ENCODE results near the gene INSIG2.

Gene INSIG2

GRCh38 chr2:118102433-118103082, 14.3 kb downstream of the INSIG2 start:
- DNase-seq: no peak

- no peak for DNase-seq
Observed at GRCh38 chr2:118103951-118104940, 16.0 kb downstream of the INSIG2 start.

GRCh38 chr2:118105497-118105896, 17.2 kb downstream of the INSIG2 start:
- DNase-seq: no peak

- no peak for DNase-seq
Observed at GRCh38 chr2:118106926-118107325, 18.7 kb downstream of the INSIG2 start.

- no peak for DNase-seq
Observed at GRCh38 chr2:118110310-118110709, 22.0 kb downstream of the INSIG2 start.

- no peak for DNase-seq
Observed at GRCh38 chr2:118110991-118111390, 22.7 kb downstream of the INSIG2 start.

- DNase-seq: no peak
Observed at GRCh38 chr2:118112771-118113334, 24.6 kb downstream of the INSIG2 start.

GRCh38 chr2:118114863-118115262, 26.6 kb downstream of the INSIG2 start:
- DNase-seq: no peak

- DNase-seq: no peak
Observed at GRCh38 chr2:118115761-118116160, 27.5 kb downstream of the INSIG2 start.

GRCh38 chr2:118118479-118118878, 30.2 kb downstream of the INSIG2 start:
- no peak for DNase-seq

GRCh38 chr2:118119158-118119727, 31.0 kb downstream of the INSIG2 start:
- no peak for DNase-seq

GRCh38 chr2:118119761-118120400, 31.6 kb downstream of the INSIG2 start:
- no peak for DNase-seq

- DNase-seq: no peak
Observed at GRCh38 chr2:118120401-118120780, 32.1 kb downstream of the INSIG2 start.

- no peak for DNase-seq
Observed at GRCh38 chr2:118121101-118121500, 32.8 kb downstream of the INSIG2 start.

GRCh38 chr2:118121986-118122524, 33.8 kb downstream of the INSIG2 start:
- DNase-seq: no peak

GRCh38 chr2:118122594-118123281, 34.5 kb downstream of the INSIG2 start:
- DNase-seq: no peak

GRCh38 chr2:118123561-118124232, 35.4 kb downstream of the INSIG2 start:
- DNase-seq: peak; percentile 5 to 19

GRCh38 chr2:118124288-118124891, 36.1 kb downstream of the INSIG2 start:
- no peak for DNase-seq

- DNase-seq: no peak
Observed at GRCh38 chr2:118127250-118127649, 39.0 kb downstream of the INSIG2 start.

- no peak for DNase-seq
Observed at GRCh38 chr2:118128826-118129225, 40.6 kb downstream of the INSIG2 start.

GRCh38 chr2:118130385-118130784, 42.1 kb downstream of the INSIG2 start:
- DNase-seq: no peak

All from NCI-H446 (cell line).